ENCODE measurements around the gene PDPN. TPM values are rescaled to one million over a fixed set of nuclear protein-coding genes. Genes with fewer than 3 reads are reported as not detected.

The PDPN gene
- total RNA-seq, 2 donors from 2014 or later: 7.5 to 9.9 TPM

DNA sequence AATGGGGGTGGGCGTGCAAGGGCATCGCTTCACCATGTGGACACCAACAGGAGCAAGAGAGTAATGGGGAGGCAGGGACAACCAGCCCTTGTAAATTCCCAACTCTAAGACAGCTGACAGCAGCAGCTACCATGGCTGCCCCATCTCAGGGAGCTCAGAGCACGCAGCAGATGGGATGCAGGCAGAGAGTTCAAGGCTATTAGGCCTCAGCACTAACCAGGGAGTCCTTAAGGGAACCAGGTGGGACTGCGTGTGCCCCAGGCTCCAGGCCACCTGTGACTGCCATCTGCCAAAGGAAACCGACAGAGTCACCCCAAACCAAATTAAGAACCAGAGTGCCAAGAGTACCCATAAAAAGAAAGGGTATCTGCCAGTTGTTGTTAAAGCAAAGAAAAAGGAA lies 82.7 kb downstream of the PDPN start:
- DNase-seq: no peak

More for the DNA sequence above, 82.7 kb downstream of the PDPN start:
- no peaks in the 10 kb centered on the region for H3K4me1 ChIP-seq
- no peak for ATAC-seq
- H3K9me3 ChIP-seq: no peaks in the 10 kb centered on the region
- H3K27ac ChIP-seq: no peak overlapping the region
- no peak overlapping the region for H3K4me3 ChIP-seq
- H3K27me3 ChIP-seq: no peaks in the 10 kb centered on the region
- WGBS, 2 donors: 64 to 71% methylated on average over 5 of the region's 5 CpGs
- intact Hi-C loops (cut with DNase I): loop anchor here (5.0 kb wide), 1 partner anchor 296 kb away; no protein-coding TSS in a partner anchor
- no peak for TF ChIP-seq POLR2A (IDR thresholded peaks at IDR 0.05)
- no peak for TF ChIP-seq CTCF (IDR thresholded peaks at IDR 0.05)
- H3K36me3 ChIP-seq (replicated peaks in 1 of 2; ENCODE audit: insufficient read depth in 1 of 2, low read depth in 2 of 2): no peaks in the 10 kb centered on the region

Small RNA genes within 50 kb of the gene (small RNA-seq; reads per million reads assigned to genes)
- gene RNA5SP41: not detected

Other genes with a start within 250 kb of the PDPN start
- gene PRAMEF14, start 236.7 kb upstream of the PDPN start, total RNA-seq: not detected
- not detected for gene PRAMEF19, start 211.9 kb upstream of the PDPN start, total RNA-seq
- gene PRAMEF17, start 194.2 kb upstream of the PDPN start, total RNA-seq: not detected
- gene PRAMEF20, start 173.4 kb upstream of the PDPN start, total RNA-seq: not detected
- not detected for gene LRRC38, start 69.8 kb upstream of the PDPN start, total RNA-seq
- gene PRDM2, start 116.4 kb downstream of the PDPN start, total RNA-seq: 10 to 100 TPM; 21.4 to 21.8 TPM

Data from body of pancreas (tissue), 4 donors.